ENCODE measurements around the gene DNASE2. TPM values are rescaled to one million over a fixed set of nuclear protein-coding genes. Genes with fewer than 3 reads are reported as not detected.

The DNASE2 gene
- total and polyA plus RNA-seq, 2 of the 8 experiments (the other 6 are each of a cell fraction or from before 2014, with no cell fraction given) = 33.2 to 48.2 TPM

DNA sequence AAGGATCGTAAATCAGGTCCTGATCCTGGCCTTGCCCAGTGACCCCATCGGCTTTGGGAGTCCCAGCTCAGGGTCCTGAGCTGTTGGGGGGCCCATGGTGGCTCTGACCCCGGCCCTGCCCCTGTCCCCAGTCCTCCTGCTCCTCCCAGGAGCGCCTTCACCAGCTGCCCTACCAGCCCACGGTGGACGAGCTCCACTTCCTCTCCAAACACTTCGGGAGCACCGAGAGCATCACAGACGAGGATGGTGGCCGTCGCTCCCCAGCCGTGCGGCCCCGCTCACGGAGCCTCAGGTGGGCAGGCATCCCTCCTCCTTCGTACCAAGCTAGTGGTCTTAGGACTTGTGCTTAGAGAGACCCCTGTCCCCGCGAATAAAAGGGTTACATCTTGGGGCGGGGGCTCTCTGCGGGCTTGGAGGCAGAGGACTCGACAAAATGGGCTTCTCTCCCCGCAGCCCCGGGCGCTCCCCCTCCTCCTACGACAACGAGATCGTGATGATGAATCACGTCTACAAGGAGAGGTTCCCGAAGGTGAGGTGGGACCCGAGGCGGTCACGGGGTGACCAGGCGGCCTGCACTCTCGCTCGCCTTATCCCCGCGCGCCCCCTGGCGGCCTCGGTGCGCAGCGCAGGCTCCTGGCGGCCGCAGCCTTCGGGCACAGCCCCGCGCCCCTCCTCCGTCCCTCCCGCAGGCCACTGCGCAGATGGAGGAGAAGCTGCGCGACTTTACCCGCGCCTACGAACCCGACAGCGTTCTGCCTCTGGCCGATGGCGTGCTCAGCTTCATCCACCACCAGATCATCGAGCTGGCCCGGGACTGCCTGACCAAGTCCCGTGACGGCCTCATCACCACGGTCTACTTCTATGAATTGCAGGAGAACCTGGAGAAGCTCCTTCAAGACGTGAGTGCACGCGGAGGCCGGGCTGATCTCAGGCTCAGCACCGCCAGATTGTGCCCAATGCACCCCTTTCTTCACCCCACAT is 33.8 kb downstream of the DNASE2 start (continued):
- TF ChIP-seq NRF1 (IDR thresholded peaks at IDR 0.05; ENCODE audit: low read depth, low read length) = no peak
- no peak for TF ChIP-seq HDAC6 (IDR thresholded peaks at IDR 0.05; ENCODE audit: low read depth, low read length)
- TF ChIP-seq PHF8 (conservative IDR thresholded peaks at IDR 0.05; ENCODE audit: low read depth, low read length) = no peak
- TF ChIP-seq, protein P1, sequence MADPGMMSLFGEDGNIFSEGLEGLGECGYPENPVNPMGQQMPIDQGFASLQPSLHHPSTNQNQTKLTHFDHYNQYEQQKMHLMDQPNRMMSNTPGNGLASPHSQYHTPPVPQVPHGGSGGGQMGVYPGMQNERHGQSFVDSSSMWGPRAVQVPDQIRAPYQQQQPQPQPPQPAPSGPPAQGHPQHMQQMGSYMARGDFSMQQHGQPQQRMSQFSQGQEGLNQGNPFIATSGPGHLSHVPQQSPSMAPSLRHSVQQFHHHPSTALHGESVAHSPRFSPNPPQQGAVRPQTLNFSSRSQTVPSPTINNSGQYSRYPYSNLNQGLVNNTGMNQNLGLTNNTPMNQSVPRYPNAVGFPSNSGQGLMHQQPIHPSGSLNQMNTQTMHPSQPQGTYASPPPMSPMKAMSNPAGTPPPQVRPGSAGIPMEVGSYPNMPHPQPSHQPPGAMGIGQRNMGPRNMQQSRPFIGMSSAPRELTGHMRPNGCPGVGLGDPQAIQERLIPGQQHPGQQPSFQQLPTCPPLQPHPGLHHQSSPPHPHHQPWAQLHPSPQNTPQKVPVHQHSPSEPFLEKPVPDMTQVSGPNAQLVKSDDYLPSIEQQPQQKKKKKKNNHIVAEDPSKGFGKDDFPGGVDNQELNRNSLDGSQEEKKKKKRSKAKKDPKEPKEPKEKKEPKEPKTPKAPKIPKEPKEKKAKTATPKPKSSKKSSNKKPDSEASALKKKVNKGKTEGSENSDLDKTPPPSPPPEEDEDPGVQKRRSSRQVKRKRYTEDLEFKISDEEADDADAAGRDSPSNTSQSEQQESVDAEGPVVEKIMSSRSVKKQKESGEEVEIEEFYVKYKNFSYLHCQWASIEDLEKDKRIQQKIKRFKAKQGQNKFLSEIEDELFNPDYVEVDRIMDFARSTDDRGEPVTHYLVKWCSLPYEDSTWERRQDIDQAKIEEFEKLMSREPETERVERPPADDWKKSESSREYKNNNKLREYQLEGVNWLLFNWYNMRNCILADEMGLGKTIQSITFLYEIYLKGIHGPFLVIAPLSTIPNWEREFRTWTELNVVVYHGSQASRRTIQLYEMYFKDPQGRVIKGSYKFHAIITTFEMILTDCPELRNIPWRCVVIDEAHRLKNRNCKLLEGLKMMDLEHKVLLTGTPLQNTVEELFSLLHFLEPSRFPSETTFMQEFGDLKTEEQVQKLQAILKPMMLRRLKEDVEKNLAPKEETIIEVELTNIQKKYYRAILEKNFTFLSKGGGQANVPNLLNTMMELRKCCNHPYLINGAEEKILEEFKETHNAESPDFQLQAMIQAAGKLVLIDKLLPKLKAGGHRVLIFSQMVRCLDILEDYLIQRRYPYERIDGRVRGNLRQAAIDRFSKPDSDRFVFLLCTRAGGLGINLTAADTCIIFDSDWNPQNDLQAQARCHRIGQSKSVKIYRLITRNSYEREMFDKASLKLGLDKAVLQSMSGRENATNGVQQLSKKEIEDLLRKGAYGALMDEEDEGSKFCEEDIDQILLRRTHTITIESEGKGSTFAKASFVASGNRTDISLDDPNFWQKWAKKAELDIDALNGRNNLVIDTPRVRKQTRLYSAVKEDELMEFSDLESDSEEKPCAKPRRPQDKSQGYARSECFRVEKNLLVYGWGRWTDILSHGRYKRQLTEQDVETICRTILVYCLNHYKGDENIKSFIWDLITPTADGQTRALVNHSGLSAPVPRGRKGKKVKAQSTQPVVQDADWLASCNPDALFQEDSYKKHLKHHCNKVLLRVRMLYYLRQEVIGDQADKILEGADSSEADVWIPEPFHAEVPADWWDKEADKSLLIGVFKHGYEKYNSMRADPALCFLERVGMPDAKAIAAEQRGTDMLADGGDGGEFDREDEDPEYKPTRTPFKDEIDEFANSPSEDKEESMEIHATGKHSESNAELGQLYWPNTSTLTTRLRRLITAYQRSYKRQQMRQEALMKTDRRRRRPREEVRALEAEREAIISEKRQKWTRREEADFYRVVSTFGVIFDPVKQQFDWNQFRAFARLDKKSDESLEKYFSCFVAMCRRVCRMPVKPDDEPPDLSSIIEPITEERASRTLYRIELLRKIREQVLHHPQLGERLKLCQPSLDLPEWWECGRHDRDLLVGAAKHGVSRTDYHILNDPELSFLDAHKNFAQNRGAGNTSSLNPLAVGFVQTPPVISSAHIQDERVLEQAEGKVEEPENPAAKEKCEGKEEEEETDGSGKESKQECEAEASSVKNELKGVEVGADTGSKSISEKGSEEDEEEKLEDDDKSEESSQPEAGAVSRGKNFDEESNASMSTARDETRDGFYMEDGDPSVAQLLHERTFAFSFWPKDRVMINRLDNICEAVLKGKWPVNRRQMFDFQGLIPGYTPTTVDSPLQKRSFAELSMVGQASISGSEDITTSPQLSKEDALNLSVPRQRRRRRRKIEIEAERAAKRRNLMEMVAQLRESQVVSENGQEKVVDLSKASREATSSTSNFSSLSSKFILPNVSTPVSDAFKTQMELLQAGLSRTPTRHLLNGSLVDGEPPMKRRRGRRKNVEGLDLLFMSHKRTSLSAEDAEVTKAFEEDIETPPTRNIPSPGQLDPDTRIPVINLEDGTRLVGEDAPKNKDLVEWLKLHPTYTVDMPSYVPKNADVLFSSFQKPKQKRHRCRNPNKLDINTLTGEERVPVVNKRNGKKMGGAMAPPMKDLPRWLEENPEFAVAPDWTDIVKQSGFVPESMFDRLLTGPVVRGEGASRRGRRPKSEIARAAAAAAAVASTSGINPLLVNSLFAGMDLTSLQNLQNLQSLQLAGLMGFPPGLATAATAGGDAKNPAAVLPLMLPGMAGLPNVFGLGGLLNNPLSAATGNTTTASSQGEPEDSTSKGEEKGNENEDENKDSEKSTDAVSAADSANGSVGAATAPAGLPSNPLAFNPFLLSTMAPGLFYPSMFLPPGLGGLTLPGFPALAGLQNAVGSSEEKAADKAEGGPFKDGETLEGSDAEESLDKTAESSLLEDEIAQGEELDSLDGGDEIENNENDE (IDR thresholded peaks at IDR 0.05; ENCODE audit: insufficient replicate concordance, low read length) = no peak
- TF ChIP-seq POU5F1 (IDR thresholded peaks at IDR 0.05; ENCODE audit: low read depth, low read length) = no peak
- TF ChIP-seq, protein P2, sequence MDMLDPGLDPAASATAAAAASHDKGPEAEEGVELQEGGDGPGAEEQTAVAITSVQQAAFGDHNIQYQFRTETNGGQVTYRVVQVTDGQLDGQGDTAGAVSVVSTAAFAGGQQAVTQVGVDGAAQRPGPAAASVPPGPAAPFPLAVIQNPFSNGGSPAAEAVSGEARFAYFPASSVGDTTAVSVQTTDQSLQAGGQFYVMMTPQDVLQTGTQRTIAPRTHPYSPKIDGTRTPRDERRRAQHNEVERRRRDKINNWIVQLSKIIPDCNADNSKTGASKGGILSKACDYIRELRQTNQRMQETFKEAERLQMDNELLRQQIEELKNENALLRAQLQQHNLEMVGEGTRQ (IDR thresholded peaks at IDR 0.05; ENCODE audit: low read length) = peak; percentile 67
- TF ChIP-seq HDAC2 (IDR thresholded peaks at IDR 0.05; ENCODE audit: borderline replicate concordance in 1 of 2, low read depth in 2 of 2, low read length in 2 of 2) = no peak

Measured in H1 (cell line).